Activated CD4-positive, alpha-beta T cell treated with anti-CD3 and anti-CD28 coated beads, Interleukin-2, amount 50 U/mL, for 16 hours (primary cell): ENCODE data around the gene TNFSF9.
"Not testable (repeated sequence)": the region's sequence is repeated elsewhere in the genome, so short reads cannot be mapped to it uniquely, and the experiment has no call there.

Experiments
- DNase-seq: peaks from one replicate; pipeline ENCODE4 v3.0.0-alpha.2; 2020

Gene TNFSF9

DNA sequence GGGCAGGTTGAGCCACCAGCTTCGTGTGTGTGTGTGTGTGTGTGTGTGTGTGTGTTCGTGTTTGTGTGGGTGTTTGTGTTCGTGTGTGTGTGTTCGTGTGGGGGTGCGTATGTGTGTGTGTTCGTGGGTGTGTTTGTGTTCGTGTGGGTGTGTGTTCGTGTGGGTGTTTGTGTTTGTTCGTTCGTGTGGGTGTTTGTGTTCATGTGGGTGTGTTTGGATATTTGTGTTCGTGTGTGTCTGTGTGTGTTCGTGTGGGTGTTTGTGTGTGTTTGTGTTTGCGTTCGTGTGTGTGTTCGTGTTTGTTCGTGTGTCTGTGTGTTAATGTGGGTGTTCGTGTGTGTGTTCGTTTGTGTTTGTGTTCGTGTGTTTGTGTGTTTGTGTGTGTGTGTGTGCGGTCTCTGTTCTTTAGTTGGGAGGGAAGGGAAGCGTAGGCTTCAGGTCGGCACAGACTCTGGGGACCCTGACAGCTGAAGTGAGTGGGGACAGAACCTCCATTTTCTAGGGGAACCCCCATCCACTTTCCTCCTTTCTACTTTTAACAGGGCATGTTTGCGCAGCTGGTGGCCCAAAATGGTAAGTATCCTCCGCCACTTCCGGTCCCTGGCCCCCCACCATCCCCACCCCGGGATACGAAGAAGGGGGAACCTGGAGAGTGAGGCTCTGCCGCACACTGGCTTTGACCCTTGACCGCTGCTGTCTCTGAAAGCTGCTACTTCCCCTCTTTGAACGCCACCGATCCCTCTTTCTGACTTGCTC lies 1.6 kb downstream of the TNFSF9 start:
- no peak for DNase-seq

DNA sequence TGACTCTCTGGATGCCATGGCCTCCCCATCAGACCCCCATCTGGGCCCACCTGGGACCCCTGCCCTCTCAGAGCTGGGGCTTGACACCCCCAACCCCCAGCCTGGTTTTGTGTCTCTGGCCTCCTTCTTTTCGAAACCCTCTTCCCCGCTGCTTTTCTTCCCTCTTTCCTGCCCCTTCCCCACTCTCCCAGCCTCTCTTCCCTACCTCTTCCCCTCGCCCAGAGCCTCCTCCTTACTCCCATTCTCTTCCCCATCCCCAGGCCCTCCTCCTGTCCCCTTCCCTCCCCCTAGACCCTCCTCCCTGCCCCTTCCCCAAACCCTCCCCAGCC lies 2.1 kb downstream of the TNFSF9 start:
- no peak for DNase-seq

DNA sequence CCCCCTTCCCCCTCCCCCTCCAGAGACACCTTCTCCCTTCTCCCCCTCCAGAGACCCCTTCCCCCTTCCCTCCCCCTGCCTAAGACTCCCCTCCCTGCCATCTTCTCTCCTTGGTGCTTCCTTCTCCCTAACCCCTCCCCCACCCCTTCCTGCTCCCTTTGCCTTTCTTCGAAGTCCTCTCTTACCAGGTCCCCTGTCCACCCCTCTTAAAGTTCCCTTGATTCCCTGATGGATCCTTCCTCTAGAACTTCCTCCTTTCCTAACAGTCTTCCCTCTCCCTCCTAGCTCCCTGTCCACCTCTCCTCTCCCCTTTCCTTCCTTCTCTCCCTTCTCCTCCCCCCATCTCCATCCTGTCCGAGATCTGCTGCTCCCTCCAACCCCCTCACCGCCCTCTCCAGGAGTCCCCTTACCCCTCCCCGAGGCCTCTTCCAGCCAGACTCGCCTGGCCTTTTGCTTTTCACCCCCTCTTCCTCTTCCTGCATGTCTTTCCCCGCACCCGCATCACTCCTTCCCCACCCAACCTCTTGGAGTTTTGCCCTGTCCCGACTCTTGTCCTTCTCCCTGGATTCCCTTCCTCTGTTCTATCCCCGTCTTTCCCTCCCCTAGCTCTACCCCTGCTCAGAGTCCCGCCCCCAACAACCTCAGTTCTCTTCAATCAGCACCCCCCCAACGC lies 3.1 kb downstream of the TNFSF9 start:
- DNase-seq = no peak

DNA sequence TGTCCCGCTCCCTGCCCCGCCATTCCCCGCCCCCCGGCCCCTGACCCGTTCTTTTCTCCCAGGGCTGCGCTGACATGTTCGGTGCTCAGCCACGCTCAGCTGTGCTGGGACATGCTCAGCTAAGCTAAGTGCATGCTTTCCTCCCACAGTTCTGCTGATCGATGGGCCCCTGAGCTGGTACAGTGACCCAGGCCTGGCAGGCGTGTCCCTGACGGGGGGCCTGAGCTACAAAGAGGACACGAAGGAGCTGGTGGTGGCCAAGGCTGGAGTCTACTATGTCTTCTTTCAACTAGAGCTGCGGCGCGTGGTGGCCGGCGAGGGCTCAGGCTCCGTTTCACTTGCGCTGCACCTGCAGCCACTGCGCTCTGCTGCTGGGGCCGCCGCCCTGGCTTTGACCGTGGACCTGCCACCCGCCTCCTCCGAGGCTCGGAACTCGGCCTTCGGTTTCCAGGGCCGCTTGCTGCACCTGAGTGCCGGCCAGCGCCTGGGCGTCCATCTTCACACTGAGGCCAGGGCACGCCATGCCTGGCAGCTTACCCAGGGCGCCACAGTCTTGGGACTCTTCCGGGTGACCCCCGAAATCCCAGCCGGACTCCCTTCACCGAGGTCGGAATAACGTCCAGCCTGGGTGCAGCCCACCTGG lies 3.7 kb downstream of the TNFSF9 start:
- no peak for DNase-seq

DNA sequence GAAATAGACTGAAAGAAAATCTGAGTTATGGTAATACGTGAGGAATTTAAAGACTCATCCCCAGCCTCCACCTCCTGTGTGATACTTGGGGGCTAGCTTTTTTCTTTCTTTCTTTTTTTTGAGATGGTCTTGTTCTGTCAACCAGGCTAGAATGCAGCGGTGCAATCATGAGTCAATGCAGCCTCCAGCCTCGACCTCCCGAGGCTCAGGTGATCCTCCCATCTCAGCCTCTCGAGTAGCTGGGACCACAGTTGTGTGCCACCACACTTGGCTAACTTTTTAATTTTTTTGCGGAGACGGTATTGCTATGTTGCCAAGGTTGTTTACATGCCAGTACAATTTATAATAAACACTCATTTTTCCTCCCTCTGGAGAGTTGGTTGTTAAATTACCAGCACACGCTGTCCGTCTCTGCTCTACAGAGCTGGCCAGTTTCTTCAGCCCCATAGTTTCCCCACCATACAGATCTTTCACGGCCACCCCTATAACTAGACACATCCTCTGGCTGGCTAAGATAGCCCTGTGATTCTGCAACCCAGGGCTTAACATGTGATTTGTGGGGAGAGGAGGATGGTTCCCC lies 4.8 kb downstream of the TNFSF9 start:
- DNase-seq = no peak

DNA sequence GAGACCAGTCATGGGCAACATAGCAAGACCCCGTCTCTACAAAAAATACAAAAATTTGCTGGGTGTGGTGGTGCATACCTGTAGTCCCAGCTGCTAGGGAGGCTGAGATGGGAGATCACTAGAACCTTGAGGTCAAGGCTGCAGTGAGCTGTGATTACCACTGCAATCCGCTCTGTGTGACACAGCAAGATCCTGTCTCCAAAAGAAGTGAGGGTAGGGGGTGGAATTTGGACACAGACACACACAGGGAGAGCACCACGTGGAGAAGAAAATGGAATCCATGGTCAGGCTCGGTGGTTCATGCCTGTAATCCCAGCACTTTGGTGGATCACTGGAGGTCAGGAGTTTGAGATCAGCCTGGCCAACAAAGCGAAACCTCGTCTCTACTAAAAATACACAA lies 8.7 kb downstream of the TNFSF9 start:
- no peak for DNase-seq

GRCh38 chr19:6540918-6541689 lies 10.3 kb downstream of the TNFSF9 start:
- DNase-seq = no peak

DNA sequence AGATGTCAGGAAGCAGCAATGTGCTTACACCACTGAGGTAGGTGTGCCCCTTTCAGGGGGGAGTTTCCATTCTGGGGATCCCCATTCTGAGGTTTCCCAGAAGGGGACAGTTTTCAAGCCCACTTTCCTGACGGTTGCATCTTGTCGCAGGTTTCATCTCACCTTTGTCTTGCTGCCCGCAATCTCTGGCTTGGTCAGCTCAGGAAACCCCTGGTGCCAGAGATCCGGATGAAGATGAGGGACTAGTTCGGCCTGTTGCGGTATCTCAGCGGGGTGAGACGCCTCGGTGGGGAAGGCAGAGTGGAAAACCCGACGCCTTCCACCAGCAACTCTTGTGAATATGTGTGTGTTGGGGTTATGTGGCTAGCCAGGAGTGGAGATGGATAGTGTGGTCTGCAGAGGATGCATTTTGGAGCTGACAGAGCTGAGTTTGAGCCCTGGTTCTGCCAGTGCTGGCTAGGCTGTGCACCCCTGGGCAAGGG lies 13.1 kb downstream of the TNFSF9 start:
- DNase-seq = no peak

DNA sequence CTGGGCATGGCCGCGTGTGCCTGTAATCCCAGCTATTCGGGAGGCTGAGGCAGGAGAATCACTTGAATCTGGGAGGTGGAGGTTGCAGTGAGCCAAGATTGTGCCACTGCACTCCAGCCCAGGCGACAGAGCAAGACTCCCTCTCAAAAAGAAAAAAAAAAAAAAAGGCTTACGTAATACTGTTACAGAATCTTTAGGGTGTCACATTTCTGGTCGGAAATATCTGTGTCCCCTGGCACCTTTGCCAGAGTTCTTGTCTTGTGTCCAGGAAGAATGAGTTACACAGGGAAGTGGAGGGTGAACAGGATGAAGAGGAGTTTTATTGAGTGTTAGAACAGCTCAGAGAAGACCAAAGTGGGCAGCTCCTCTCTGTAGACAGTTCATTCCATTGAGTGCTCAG lies 19.9 kb downstream of the TNFSF9 start:
- not testable (repeated sequence) for DNase-seq

GRCh38 chr19:6551091-6551490 lies 20.3 kb downstream of the TNFSF9 start:
- no peak for DNase-seq

DNA sequence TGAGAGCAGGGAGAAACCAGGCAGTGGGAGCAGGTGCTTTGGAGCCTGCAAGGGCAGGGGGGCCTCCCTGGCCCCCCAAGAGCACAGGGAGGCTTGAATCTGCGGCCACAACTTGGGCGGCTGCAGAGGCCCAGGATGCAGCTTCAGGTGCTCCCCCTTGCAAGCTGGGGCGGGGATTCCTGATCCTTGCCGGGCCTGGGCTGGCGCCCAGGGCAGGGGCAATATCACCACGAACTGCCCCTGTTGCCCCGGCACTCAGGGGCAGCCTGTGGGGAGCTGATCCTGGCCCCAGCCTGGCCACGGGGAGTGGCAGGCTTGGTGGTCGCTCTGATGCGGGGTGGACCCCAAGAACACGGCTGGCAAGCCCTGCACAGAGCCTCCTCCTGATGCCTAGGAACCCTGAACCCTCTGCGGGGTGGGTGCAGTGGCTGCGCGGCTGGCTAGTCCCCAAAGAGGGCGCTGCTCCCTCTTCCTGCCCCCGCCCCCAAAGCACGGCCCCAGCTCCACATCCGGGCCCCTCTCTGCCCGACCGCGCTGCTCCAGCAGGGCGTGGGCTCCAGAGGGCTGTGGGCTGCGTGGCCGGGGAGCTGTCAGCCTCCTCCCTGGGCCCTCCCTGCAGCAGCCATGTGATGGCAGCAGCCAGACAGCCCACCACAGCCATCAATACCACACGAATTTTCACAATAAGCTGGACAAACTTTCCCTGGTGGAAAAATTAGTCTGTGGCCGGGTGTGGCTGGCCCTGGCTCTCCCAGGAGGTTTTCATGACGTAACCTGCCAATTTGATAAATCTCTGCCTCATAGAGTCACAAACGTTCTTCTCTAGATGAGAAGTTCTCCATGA lies 21.0 kb downstream of the TNFSF9 start:
- peak; percentile 53 for DNase-seq

DNA sequence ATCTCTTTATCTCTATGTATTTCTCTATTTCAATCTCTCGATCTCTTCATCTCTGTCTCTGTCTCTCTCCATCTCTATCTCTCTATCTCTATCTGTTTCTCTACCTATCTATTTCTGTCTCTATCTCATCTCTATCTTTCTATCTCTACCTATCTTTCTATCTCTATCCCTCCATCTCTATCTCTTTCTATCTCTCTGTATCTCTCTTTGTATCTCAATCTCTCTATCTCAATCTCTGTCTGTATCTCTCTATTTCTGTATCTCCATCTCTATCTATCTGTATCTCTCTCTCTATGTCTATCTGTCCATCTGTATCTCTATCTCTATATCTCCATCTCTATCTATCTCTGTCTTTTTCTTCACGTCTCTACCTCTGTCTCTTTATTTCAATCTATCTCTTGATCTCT lies 25.2 kb downstream of the TNFSF9 start:
- no peak for DNase-seq

GRCh38 chr19:6556480-6557195 lies 25.8 kb downstream of the TNFSF9 start:
- peak; percentile 53 for DNase-seq

DNA sequence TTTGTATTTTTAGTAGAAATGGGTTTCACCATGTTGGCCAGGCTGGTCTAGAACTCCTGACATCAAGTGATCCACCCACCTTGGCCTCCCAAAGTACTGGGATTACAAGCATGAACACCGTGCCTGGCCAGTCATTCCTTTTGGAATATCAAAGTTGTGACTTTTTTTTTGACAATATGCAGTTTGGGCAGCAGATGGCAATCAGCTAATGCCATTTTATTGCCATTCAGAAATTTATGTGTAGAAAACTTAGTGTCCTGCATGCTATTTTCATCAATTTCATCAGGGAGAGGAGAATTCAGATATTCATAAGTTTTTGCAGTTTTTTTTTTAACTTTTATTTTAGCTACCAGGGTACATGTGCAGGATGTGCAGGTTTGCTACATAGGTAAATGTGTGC lies 31.6 kb downstream of the TNFSF9 start:
- DNase-seq = not testable (repeated sequence)

DNA sequence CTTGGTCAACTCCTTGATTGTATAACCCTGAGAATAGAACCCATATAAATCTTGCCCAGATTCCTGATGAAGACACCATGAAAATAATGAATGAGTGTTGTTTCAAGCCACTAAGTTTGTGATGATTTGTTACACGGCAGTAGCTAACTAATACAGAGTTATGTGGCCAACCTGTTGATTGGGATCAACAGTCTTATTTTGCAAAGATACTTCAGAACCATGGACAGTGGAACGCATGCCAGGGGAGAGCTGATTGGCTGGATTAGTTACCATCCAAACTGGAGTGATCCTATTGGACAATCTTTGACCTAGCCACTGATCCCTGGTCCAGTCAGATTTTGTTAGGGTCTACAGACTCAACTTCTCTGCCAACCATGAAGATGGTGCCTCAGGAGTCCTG lies 33.6 kb downstream of the TNFSF9 start:
- DNase-seq = no peak

DNA sequence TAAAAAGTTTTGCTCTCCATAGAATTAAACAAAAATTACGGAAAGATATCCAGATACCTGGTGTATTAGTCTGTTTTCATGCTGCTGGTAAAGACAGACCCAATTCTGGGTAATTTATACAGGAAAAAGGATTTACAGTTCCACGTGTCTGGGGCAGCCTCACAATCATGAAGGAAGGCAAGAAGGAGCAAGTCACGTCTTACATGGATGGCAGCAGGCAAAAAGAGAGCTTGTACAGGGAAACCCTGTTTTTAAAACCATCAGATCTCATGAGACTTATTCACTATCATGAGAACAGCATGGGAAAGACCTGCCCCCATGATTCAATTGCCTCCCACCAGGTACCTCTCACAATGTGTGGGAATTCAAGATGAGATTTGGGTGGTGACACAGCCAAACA lies 35.9 kb downstream of the TNFSF9 start:
- not testable (repeated sequence) for DNase-seq

GRCh38 chr19:6568010-6568526 lies 37.2 kb downstream of the TNFSF9 start:
- DNase-seq = no peak

GRCh38 chr19:6568816-6569215 lies 38.0 kb downstream of the TNFSF9 start:
- DNase-seq = no peak

DNA sequence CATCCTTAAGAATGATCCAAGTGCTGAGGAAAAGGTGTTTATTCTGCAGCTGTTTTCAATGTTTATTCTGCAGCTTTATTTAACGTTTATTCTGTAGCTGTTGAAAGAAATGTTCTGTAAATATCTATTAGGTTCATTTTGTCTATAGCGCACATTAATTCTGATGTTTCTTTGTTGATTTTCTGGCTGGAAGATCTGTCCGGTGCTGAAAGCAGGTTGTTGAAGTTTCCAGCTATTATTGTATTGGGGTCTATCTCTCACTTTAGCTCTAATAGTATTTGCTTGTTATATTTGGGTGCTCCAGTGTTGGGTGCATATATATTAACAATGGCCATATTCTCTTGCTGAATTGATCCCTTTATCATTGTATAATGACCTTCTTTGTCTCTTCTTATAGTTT lies 39.9 kb downstream of the TNFSF9 start:
- no peak for DNase-seq

- DNase-seq = no peak
These were observed 40.3 kb downstream of the TNFSF9 start for GRCh38 chr19:6571167-6571566.

GRCh38 chr19:6572217-6572616 lies 41.4 kb downstream of the TNFSF9 start:
- DNase-seq = no peak
